Measurements from ENCODE around the gene TXNL1. TPM values are rescaled to one million over a fixed set of nuclear protein-coding genes. Genes with fewer than 3 reads are reported as not detected.

Gene TXNL1
- total and polyA plus RNA-seq, 2 of the 13 experiments (the other 11 are each of a cell fraction or from before 2014, with no cell fraction given) = 41.9 to 73.1 TPM

DNA sequence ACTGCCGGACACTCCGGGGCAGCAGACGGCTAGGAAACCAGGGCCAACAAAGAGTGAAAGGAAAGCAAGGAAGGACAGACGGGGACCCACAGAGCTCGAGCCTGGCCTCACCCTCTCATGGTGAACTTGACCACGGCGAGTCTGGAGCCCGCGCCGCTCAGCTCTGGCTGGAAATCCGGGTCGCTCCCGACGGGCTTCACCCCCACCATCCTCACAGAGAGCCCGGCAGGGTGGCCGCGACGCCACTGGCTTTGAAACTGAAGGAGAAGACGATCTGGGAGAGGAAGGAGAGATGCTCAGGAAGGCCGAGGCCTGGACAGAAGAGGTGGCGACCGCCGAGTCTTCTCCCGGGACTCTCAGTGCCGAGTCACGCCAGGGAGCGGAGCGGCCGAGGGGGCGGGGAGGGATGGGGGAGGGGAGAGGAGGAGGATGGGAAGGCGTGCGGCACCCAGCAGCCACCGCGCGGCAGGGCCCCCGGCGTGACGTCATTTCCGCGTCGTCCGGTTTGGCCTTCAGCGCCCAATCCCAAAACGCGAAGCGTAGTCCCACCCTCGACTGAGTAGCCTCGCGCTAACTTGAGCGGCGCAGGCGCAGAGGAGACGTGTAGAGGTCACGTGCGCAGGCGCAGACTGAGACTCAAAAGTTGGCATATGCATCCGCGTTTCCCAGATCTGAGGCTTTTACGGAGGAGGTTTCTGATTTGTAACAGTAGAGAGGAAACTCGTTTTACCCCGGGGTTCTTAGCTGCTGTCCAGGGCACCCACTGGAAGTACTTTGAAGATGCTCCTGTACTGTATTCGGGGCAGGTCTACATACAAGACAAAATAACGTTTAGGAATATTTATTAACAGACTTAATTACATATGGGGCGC is at the start of gene TXNL1 (continued):
- TF ChIP-seq RBM22 (optimal IDR thresholded peaks at IDR 0.05; ENCODE audit: low read length) = no peak
- TF ChIP-seq ATF3 (CRISPR knock-in tag; IDR thresholded peaks at IDR 0.05) = no peak
- no peak; the same call in 1 of the 2 replicates for TF ChIP-seq SALL2 (CRISPR knock-in tag; IDR thresholded peaks at IDR 0.05)
- TF ChIP-seq SSRP1 (CRISPR knock-in tag; IDR thresholded peaks at IDR 0.05) = no peak
- TF ChIP-seq CENPX (CRISPR knock-in tag; IDR thresholded peaks at IDR 0.05) = no peak
- TF ChIP-seq KMT2B (CRISPR knock-in tag; IDR thresholded peaks at IDR 0.05) = peak; percentile 94
- no peak for TF ChIP-seq ZNF878 (CRISPR knock-in tag; IDR thresholded peaks at IDR 0.05)
- TF ChIP-seq ZNF546 (CRISPR knock-in tag; conservative IDR thresholded peaks at IDR 0.05) = no peak
- TF ChIP-seq ZNF460 (CRISPR knock-in tag; IDR thresholded peaks at IDR 0.05; ENCODE audit: borderline replicate concordance) = no peak
- no peak for TF ChIP-seq ZNF326 (CRISPR knock-in tag; IDR thresholded peaks at IDR 0.05; ENCODE audit: borderline replicate concordance)
- 0 out of 2 replicates have a peak, but pooled peaks have one; percentile 15 for TF ChIP-seq FOXJ3 (CRISPR knock-in tag; IDR thresholded peaks at IDR 0.05; ENCODE audit: borderline replicate concordance)
- no peak for TF ChIP-seq LCORL (IDR thresholded peaks at IDR 0.05)
- TF ChIP-seq LCORL (CRISPR knock-in tag; IDR thresholded peaks at IDR 0.05) = peak; percentile 72
- TF ChIP-seq PBX3 (CRISPR knock-in tag; IDR thresholded peaks at IDR 0.05; ENCODE audit: borderline replicate concordance) = no peak
- TF ChIP-seq, protein P1, sequence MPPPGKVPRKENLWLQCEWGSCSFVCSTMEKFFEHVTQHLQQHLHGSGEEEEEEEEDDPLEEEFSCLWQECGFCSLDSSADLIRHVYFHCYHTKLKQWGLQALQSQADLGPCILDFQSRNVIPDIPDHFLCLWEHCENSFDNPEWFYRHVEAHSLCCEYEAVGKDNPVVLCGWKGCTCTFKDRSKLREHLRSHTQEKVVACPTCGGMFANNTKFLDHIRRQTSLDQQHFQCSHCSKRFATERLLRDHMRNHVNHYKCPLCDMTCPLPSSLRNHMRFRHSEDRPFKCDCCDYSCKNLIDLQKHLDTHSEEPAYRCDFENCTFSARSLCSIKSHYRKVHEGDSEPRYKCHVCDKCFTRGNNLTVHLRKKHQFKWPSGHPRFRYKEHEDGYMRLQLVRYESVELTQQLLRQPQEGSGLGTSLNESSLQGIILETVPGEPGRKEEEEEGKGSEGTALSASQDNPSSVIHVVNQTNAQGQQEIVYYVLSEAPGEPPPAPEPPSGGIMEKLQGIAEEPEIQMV (CRISPR knock-in tag; IDR thresholded peaks at IDR 0.05; ENCODE audit: low read depth) = no peak
- no peak for TF ChIP-seq MIXL1 (CRISPR knock-in tag; IDR thresholded peaks at IDR 0.05)
- TF ChIP-seq ZFP36L1 (CRISPR knock-in tag; IDR thresholded peaks at IDR 0.05) = peak; percentile 51; the same call in 1 of the 2 replicates
- TF ChIP-seq MAF1 (CRISPR knock-in tag; IDR thresholded peaks at IDR 0.05; ENCODE audit: borderline replicate concordance) = peak; percentile 70; the same call in 1 of the 2 replicates
- peak; percentile 83 for TF ChIP-seq BORCS8-MEF2B (CRISPR knock-in tag; IDR thresholded peaks at IDR 0.05)
- no peak for TF ChIP-seq THRA (CRISPR knock-in tag; IDR thresholded peaks at IDR 0.05; ENCODE audit: borderline replicate concordance)
- TF ChIP-seq MXI1 (IDR thresholded peaks at IDR 0.05; ENCODE audit: borderline replicate concordance, low read depth, low read length) = peak; percentile 83; the same call in 2 of the 3 replicates
- no peak for TF ChIP-seq PBX2 (CRISPR knock-in tag; IDR thresholded peaks at IDR 0.05)
- peak; percentile 95 for TF ChIP-seq KAT8 (CRISPR knock-in tag; IDR thresholded peaks at IDR 0.05)
- peak; percentile 63 for TF ChIP-seq ISL2 (CRISPR knock-in tag; IDR thresholded peaks at IDR 0.05)

Data from HepG2 (cell line).